DMS79 treated with DMSO at 0.1 percent for 48 hours (cell line): Measurements from ENCODE around the gene CHCHD6.

Source experiments
- DNase-seq: peaks from one replicate; lab custom pipeline; 2025; lab: John Stamatoyannopoulos, UW

The CHCHD6 gene

DNA sequence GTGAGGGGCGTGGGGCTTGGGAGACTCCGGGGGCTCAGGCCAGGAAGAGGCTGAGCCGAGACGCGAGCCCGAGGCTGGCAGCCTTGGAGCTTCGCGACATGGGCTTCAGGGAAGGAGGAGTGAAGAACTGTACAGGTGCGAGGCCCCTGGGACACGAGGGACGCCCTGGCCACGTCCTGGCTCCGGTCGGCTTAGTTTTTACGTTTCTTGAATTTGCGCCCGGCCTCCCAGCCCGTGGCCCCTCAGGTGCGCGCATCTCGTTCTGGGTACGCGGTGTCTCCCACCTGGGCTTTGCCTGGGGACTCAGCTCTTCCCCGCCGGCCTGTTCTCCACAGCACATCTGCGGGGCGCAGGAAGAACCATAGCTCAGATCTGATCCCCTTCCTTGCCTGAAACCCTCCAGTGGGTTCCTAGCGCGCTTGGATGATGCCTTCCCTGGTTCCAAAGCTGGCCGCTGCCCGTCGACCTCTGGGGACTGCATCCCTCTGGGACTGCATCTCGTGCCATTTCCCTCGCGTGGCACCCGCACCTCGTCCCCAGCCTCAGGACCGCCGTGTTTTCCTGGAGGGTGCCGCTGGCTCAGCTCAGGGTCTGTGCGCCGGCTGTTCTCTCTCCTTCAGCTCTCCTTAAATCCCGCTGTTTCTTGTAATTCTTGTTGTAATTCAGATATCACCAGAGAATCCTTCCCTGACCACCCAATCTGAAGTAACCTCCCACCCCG lies 614 bp downstream of the CHCHD6 start:
- peak; percentile 15 for DNase-seq

DNA sequence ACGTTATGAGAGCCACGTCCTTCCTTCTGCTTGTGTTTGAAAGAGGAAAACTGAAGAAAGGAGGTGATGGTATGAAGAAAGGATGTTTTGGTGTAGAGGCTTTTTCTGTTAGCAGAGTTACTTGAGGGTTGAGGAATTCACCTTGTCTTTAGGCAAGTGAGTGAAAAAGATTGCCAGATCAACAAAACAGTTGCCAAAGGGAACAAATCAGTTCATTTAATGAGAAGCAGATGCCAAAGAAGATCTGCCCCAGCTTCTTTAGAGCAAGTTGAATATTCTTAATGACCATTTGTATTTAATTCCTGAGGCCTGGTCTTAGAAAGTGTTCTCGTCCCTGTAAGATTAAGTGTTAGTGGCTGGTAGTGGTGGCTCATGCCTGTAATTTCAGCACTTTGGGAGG lies 2.6 kb downstream of the CHCHD6 start:
- no peak for DNase-seq

DNA sequence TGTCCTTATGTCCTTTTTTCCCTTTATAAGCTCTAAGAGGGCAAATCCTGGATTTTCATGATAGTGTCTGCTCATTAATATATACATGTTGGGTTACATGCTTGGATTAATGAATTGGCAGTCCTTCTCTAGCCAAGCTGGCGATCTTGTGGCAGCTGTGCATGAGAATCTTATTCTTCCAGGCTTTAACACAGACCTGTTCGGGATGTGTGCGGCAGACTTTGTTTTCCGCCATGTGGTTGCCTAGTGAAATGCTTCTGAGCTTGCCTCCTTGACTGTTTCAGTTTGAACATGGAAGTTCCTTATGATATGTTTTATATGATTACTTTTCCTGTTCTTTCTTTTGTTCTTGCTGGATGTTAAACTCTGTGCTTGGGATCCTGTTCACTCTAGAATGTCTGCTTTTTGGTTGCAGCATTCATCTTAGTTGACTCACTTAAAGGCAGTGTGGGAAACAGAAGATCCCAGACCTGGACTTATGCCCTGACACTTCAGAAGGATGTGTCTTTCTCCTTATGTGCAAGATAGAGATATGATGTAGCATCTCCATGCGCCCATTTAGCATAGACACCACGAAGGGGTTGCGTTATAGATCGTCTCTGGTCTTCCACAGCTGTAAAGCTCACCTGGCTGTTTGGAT lies 7.2 kb downstream of the CHCHD6 start:
- no peak for DNase-seq

DNA sequence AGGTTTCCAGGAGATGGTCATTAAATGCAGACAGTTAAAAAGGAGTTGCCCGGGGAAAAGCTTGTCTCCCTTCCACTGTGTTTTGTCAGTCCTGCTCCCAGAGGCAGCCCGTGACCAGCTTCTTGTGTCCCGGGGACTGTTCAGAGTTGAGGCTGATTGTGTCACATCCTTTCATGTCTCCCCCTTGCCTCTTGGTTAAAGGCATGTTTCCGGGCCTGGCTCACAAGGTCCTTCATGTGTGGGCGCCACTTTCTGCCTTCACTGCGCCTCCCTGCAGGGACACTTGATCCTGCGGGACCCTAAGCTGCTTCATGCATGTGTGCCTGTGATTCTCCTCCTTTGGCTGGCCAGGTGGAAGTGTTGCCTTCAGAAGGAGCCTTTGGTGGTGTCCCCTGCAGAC lies 9.2 kb downstream of the CHCHD6 start:
- no peak for DNase-seq

- no peak for DNase-seq
These were observed 10.3 kb downstream of the CHCHD6 start for GRCh38 chr3:126714276-126714900.

DNA sequence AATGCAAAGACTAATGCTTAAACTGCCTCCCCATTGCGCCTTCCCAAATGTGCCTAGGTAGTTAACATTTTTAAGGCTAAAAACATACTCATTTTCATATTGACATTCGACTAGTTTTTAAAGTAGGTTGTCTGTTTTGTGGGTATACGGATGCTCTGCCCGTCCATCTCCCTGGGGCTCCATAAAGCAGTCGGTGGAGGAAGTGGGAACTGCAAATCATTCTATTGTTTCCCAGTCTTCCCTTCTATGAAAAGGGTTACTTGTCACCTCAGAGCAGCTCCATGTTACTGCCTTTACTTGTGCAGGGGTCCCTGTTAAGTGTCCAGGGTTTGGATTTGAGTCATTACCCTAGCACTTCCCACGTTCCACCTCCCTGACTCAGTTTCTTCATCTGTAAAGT lies 10.9 kb downstream of the CHCHD6 start:
- no peak for DNase-seq

GRCh38 chr3:126715432-126715831 lies 11.4 kb downstream of the CHCHD6 start:
- DNase-seq = no peak

DNA sequence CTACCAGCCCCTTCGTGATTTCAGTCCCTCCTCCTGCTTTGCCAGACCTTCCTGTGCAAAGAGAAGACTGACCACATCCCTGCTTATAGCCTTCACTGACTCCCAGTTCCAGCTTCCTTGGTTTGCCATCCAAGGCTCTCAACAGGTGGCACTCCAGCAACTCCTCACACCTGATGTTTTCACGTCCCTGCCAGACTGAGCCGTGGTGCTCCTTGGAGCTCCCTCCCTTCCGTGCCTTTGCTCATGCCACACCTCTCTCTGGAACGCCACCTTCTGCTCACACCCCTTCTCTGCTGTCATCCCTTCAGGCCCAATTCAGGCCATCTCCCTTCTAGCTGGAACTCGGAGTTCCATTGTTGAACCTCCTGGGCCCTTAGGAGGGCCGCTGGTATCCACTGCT lies 12.0 kb downstream of the CHCHD6 start:
- no peak for DNase-seq

GRCh38 chr3:126718561-126719445 lies 14.8 kb downstream of the CHCHD6 start:
- DNase-seq = no peak

DNA sequence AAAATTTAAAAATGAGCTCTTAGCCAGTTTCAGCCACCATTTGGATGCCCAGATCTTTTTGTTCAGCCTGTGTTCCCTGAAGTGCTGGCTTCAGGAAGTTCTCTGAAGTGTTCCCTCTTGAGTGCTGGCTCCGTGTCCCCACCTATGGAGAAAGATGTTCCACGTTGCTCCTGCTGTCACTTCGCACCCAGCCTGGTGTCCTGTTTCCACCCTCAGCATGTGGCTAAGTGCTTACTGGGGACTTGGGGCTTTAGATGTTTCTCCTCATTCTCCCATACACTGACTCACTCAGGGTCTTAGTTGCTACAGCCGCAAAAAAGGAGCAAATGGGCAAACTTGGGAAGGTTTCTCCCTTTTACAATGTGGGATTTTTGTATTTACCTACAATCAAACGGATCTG lies 16.6 kb downstream of the CHCHD6 start:
- no peak for DNase-seq

DNA sequence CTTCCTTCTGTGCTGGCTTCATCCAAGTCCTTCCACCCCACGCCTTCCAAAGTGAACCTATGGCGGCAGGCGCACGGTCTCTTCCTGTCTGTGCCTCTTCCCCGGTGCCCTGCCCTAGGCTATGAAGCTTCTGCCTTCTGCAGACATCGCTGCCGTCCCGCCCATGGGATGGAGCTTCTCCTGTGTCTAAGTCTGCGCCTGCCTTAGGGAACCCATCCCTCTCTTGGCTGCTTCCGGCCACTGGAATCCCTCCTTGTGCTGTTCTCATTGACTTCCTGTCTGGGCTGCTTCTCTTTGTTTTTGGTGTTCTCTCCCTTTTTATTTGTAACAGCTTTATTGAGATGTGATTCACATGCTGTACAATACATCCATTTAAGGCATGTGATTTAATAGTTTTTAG lies 17.2 kb downstream of the CHCHD6 start:
- DNase-seq = no peak

- DNase-seq = no peak
These were observed 19.2 kb downstream of the CHCHD6 start for GRCh38 chr3:126723237-126723636.

DNA sequence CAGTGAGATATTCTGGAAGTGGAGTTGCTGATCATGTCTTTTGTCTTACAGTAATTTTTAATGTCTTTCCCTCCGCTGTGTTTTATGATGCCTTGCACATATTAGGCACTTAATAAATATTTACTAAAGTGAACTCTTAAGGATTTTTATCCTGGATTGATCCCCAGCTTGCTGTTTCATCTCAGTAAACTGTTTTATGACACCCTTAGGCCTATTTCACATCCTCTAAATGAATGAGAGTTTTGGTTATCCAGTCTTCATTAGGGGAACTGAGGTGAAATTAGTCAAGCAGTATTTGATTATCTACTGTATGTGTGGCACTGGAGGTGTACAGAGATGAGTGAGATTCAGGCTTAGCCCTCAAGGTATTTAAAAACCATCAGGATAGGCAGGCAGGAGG lies 19.8 kb downstream of the CHCHD6 start:
- no peak for DNase-seq

DNA sequence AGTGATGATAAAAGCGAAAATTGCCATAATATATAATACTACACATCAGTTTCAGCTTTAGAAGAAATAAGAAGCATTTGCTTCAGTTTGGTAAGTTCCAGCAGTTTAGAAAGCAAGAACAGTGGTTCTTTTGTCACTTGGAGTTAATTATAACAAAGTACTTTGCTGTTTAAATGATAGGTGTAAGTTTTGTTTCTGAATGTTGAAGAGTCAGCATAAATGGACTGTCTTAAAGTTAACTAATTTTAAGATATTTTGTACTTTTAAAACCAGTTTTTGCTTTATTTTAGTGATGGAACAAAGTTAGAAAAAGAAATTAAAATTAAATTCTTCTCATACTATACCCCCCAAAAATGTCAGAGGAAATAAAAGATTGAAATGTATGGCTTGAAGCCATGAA lies 24.6 kb downstream of the CHCHD6 start:
- no peak for DNase-seq

DNA sequence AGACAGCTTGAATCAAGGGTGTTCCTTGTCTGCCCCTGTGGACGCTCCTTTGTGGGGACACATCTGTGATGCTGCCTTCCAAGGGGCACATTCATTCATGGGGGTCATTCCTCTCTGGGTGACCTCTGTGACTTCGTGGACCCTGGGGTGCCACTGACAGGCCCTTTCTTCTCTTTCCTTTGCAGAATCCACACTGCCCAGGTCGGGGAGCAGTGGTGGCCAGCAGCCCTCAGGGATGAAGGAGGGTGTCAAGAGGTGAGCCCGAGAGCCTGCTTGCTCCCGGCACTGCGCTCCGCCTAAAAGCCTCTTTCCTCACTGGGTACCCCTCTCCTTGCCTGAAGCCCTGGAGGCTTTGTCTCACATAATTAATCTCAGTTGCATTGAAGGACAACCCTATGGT lies 26.3 kb downstream of the CHCHD6 start:
- no peak for DNase-seq

- no peak for DNase-seq
These were observed 27.0 kb downstream of the CHCHD6 start for GRCh38 chr3:126731044-126731443.

- DNase-seq = no peak
These were observed 28.4 kb downstream of the CHCHD6 start for GRCh38 chr3:126732281-126733060.

GRCh38 chr3:126733061-126733430 lies 29.0 kb downstream of the CHCHD6 start:
- no peak for DNase-seq

DNA sequence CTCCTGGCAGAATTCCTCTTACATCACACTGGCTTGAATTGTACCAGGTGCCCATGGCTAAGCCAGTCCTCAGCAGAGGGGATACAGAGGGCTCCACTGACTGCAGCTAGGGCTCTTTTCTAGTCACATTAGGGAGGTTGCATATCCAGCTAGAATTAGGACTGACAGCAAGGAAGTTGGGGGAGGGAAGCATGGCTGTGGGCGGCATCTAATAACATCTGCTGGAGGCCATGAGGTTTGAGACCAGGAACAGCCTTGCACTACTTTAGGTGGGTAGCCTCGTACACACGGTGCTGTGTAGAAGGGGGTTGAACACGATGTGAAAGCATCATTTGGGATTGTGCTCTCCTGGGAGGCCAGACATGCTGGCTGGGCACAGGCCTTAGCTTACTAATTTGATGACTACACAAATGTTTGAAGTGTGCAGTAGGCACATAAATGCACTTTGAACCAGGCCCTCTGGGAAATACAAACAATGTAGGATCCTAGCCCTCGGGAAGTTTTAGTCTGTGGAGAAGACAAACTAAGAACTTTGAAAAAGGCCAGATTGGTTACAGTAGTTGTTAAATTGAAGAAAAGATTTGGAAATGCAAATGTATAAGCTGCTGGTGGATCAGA lies 30.2 kb downstream of the CHCHD6 start:
- no peak for DNase-seq

DNA sequence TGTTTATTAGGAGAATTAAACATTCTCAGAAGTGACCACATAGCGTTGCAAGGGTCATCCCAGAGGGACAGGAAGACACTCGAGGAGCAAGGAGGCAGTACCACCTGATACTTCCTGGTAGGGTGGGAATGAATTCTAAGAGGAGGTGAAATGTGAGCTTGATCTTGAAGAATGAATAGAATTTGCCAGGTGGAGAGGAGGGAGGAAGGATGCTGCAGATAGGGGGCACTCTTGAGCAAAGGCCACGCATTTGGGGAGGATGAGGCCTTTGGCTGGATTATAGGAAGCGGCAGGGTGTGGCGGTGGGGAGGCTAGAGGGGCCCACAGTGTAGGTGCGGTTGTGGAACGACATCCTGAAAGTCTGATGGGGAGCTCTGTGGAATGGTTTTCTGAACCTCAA lies 33.5 kb downstream of the CHCHD6 start:
- no peak for DNase-seq

- no peak for DNase-seq
These were observed 38.0 kb downstream of the CHCHD6 start for GRCh38 chr3:126742057-126742456.
